Activated CD4-positive, CD25-positive, alpha-beta regulatory T cell treated with anti-CD3 and anti-CD28 coated beads, Interleukin-2, amount 50 U/mL, for 16 hours (primary cell): ENCODE data around the gene VPS35.
A peak's percentile ranks its signal among the peaks of the same experiment; 100 is the strongest.
"Not testable (repeated sequence)": the region's sequence is repeated elsewhere in the genome, so short reads cannot be mapped to it uniquely, and the experiment has no call there.

Experiments used
- DNase-seq: peaks from one replicate; pipeline ENCODE4 v3.0.0-alpha.2; 2020; ENCODE audit warnings: low read depth, low spot score

The VPS35 gene

GRCh38 chr16:46712911-46713310, 23.9 kb upstream of the VPS35 start:
- no peak for DNase-seq

- no peak for DNase-seq
Observed at GRCh38 chr16:46711106-46712058, 22.4 kb upstream of the VPS35 start.

- no peak for DNase-seq
Observed at GRCh38 chr16:46709469-46710005, 20.6 kb upstream of the VPS35 start.

DNA sequence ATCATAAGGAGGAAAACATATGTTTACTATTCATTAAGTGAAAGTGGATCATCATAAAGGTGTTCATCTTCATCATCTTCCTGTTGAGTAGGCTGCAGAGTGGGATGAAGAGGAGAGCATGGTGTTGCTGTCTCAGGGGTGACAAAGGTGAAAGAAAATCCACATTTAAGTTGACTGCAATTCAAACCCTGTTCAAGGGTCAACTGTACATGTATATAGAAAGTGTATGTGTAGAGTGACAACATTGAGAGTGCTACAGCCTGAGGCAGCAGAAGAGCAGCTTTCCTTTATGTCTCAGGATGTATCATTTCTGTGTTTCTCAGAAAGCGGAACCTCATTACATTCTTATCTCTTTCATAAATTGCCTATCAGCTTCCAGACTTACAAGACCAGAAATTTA, 17.7 kb upstream of the VPS35 start:
- no peak for DNase-seq

- no peak for DNase-seq
Observed at GRCh38 chr16:46702030-46702429, 13.1 kb upstream of the VPS35 start.

DNA sequence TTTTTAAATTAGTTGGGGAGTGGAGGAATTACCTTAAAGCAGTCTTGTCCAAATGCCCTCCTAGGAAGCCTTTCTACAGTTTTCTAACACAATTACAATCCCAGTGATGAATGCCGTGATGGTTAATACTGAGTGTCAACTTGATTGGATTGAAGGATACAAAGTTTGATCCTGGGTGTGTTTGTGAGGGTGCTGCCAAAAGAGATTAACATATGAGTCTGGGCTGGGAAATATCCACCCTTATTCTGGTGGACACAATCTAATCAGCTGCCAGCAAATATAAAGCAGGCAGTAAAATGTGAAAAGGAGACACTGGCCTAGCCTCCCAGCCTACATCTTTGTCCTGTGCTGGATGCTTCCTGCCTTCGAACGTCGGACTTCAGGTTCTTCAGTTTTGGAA, 12.6 kb upstream of the VPS35 start:
- no peak for DNase-seq

- DNase-seq, result no peak
Observed at GRCh38 chr16:46700048-46700447, 11.1 kb upstream of the VPS35 start.

DNA sequence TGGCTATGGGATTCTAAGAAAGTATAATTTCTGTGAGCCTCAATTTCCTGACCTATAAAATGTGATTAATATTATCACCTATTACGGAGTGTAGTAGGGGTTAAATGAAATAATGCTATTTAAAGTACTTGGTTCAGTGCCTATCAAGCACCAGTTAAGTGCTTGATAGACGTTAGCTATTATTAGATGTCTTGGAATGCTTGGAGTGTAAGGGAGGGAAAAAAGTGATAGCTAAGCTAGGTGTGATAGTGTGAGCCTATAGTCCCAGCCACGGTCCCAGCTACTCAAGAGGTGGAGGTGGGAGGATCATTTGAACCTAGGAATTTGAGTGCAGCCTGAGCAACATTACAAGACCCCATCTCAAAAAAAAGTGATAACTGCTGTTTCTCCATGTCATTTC, 8.0 kb upstream of the VPS35 start:
- no peak for DNase-seq

- no peak for DNase-seq
Observed at GRCh38 chr16:46695937-46696336, 7.0 kb upstream of the VPS35 start.

GRCh38 chr16:46693598-46693997, 4.6 kb upstream of the VPS35 start:
- no peak for DNase-seq

GRCh38 chr16:46691726-46692125, 2.7 kb upstream of the VPS35 start:
- DNase-seq, result no peak

DNA sequence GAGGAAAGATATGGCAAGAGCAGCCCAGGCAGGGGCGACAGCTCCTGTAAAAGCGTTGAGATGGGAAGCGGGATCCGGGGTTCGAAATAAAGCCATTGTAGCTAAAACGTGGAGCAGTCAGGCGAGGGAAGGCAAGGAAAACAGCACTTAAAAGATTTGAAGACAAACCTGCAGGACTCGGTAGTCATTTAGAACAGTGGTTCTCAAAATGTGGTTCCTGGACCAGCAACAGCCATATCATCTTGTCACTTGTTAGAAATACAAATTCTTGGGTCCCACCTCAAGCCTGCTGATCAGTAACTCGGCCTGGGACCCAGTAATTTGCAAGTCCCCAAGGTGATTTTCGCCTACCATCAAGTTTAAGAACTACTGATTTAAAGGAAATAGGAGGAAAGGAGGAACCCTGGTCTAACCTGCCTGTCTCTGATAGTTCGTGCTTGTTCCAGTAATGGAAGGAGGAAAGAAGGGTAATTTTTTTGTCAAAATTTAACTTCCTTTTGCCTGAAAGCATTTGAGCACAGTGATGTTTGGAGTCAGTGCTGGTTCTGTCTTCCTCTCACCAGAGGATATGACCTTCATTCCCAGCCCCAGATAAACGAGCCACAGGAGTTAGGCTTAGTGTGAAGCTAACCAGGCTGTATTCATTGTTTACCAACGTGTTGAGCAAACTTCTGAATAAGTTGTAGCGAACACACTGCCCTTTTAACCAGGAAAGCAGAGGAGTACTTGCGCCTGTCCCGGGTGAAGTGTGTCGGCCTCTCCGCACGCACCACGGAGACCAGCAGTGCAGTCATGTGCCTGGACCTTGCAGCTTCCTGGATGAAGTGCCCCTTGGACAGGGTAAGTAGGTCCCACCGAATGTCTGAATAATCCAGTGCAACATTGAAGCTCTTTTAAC, 1.6 kb upstream of the VPS35 start:
- no peak for DNase-seq

DNA sequence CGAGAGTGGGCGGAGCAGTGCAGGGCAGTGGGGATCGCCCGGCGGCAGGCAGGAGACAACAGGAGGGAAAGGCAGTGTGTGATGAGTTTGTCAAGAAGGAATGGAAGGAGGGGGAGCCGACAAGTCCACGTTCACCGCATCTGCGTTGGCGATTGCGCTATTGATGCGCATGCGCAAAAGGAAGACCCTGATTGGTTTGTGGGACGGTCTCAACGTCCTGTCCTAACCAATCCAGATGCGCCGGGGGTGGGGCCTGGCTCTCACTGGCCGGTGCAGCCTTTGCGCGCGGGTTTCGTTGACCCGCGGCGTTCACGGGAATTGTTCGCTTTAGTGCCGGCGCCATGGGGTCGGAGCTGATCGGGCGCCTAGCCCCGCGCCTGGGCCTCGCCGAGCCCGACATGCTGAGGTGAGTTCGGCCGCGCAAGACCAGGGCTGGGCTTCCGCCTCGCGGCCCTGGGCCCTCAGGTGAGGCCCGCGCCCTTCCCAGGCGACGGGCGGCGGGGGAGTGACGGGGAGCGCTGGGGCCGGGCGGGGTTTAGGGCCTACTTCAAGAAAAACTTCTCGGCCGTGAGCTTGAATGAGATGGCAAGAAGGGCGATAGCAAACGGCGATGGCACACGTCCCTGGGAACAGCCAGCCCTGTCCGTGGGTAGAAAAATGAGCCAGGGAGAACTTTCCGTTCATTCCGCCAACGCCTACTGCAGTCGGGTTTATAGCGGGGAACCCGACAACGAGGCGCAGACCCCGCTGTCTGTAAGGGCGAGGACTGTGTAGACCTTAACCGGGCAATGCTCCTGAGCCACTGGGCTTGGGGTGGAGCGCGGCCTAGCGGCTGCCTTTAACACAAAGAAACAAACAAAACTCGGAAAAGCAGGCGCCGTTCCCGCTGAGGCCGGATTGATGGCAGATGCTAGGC, 645 bp upstream of the VPS35 start, which contains the start of gene ORC6:
Gene ORC6, plus strand, starts transcription at position 295 of the 916 bp plus-strand sequence. Its CDS starts 47 bp downstream, at position 342.
- DNase-seq, result peak; percentile 96

GRCh38 chr16:46688101-46688653, 801 bp downstream of the VPS35 start:
- DNase-seq, result no peak

GRCh38 chr16:46687486-46687885, 1.5 kb downstream of the VPS35 start:
- no peak for DNase-seq

GRCh38 chr16:46686815-46687473, 2.0 kb downstream of the VPS35 start:
- no peak for DNase-seq

- not testable (repeated sequence) for DNase-seq
Observed at GRCh38 chr16:46681867-46682266, 7.1 kb downstream of the VPS35 start.

DNA sequence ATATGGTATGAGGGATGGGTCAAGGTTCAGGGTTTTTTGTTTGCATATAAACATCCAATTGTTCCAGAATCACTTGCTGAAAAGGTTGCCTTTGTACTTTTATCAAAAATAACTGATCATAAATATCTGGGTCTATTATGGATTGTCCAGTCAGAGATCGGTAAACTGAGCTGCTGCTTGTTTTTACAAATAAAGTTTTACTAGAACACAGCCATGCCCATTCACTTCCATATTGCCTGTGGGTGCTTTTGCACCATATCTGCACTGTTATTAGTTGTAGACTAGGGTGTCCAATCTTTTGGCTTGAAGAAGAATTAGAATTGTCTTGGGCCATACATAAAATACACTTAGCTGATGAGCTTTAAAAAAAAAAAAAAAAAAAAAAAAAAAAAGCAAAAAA, 11.0 kb downstream of the VPS35 start:
- not testable (repeated sequence) for DNase-seq

DNA sequence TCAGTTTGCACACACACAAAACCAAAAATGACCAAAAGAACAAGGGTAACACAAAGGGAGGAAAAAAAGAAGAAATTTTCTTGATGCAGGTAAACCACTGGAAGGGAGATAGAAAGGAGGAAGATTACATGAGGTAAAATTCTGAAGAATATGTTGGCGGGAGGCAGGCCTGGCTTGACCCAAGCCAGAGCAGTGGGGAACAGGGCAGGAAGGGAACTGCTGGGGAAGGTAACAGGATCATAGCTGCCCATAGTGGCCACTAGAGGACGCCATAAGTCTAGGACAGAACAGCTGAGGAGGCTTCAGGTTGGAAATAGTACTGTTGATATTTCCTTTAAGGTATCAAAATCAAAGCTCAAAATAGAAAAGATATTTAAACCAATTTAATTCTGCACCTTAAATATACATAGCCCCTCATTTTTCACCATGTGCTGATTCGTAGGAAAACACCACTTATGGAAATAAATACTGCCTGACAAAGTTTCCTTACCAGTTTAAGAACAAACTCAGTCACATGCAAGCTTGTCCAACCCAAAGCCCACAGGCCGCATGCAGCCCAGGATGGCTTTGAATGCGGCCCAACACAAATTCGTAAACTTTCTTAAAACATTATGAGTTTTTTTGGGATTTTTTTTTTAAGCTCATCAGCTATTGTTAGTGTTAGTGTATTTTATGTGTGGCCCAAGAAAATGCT, 15.5 kb downstream of the VPS35 start:
- DNase-seq, result peak; percentile 16
